Stimulated activated CD4-positive, alpha-beta T cell treated with anti-CD3 and anti-CD28 coated beads, Interleukin-2, amount 100 ng/mL, for 48 hours (primary cell): ENCODE measurements around the gene ANK2.

Experiments used
- DNase-seq, 2 donors: peaks; one replicate each; pipeline ENCODE4 v3.0.0-alpha.2; 2020

The ANK2 gene

GRCh38 chr4:113101669-113102068 is 52.2 kb downstream of the ANK2 start:
- DNase-seq: no peak

DNA sequence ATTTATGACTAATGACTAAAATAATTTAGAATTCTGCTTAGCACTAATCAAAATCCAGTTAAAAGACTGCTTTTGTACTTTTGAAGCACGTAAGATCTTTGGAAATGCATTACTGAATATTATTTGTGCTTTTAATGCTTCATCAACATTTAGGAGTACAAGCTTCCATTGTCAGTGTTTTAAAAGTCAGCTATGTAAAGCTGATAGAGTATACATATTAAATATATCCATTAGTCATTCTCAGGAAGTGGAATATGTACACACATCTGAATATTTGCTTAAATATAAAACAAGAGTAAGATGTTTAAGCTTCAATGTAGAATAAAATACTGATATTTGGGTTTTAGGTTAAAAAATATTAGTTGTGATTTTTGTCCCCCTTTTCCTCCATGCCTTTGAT is 54.1 kb downstream of the ANK2 start:
- no peak for DNase-seq

- no peak for DNase-seq
Measured at GRCh38 chr4:113106108-113106507, 56.7 kb downstream of the ANK2 start.

- DNase-seq: no peak
Measured at GRCh38 chr4:113109106-113109718, 59.8 kb downstream of the ANK2 start.

DNA sequence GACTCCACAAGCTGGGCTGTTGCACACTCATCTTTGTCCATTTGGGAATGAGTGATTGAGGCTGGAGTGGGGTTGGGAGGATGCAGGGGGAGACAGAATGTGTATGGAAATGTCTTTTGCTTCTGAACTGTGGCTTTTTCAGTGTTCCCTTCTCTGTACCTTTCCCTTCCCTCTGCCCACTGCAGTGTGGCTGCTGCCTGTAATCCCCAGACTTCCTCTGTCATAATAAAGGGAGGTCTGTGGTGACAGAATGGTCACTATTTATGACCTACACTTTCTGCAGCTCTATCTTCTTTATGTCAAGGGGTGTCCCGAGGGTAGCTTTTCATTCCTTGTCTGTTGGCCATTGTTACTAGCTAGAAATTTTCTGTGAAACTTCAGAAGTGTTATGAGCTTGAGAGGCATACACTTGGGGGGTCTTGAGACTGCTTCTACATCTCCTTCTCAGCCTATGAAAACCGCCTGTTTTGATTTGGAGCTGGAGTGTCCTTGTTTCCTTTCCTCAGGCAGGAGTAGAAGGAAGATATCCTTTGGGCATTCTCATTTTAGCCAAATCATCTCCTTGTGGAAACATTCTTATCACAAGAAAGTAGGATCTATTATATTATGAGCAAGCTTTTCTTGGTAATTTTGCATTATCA is 63.0 kb downstream of the ANK2 start:
- no peak for DNase-seq

DNA sequence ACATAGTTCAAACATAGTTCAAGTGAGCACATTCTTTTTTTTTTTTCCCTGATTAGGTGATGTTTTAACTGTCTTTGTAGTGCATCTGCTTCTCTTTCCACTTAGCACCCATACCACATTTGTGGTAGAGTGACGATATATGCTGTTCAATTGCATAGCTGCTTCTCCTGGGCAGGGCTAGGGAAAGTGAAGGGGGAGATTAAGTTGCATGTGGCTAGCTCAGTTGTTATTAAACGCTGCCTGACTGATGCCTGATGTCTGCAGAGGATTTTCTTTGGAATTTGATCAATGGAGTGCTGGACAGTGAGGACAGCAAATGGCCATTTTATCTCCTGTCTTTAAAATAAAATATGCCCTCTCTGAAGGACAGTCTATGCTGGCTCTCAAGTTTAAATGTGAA is 63.7 kb downstream of the ANK2 start:
- DNase-seq: no peak

GRCh38 chr4:113114884-113115283 is 65.4 kb downstream of the ANK2 start:
- no peak for DNase-seq

DNA sequence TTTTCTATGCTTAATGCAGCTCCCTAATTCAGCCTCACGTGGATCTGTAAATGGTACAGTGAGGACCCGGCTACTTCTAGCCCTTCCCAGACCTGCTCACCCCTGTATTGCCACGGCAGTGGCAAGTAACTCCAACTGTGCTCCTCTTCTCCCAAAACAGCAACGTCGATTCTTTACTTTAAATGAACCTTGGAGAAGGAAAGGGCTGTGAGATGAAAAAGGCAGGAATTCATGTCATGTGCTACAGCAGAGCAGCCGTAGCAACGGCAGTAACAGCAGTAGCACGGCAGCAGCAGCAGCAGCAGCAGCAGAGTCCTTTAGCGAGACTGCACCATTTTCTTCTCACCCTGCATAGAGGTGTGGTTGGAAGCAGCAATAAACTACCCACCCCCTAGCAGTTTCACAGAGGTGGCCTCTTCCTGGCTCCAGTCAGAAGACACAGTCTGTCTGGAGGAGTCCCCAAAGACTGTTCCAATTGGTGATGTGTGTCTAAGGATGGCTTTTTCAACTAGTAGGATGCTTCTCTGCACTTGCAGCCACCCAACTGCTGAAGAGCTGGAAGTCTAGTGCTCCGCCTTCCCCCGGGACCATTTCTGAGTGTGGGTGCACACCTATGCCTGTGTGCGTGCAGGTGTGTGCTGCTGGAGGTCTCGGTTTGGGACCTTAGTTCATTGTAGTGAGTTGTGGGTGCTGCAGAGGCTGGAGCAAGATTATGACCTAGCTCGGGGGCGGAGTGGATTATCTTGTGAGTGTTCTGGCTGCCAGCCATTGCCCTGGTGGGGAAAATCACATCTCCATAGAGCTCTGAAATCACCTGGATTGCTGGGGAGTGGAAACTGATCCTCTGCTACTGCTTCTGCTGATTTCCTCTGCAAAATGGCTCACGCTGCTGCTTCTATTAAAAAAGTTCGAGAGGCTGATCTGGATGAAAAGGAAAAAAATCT is 67.2 kb downstream of the ANK2 start:
- DNase-seq: no peak

DNA sequence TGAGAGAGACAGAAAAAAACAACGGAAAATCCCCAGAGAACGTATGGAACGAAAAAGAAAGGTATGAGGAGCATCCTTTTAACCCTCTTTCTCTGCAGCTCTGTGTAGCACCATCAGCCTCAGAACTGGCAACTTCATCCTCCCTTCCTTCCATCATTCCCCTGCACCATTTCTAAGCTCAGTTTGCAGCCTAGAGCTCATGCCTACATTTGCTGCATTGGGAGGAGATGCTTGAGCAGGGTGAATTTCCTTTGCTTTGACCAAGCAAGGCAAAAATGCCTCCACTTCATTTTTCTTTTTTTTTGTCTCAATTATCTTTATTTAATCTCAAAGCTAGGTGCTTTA is 67.9 kb downstream of the ANK2 start:
- no peak for DNase-seq

GRCh38 chr4:113122066-113122465 is 72.6 kb downstream of the ANK2 start:
- DNase-seq: no peak

DNA sequence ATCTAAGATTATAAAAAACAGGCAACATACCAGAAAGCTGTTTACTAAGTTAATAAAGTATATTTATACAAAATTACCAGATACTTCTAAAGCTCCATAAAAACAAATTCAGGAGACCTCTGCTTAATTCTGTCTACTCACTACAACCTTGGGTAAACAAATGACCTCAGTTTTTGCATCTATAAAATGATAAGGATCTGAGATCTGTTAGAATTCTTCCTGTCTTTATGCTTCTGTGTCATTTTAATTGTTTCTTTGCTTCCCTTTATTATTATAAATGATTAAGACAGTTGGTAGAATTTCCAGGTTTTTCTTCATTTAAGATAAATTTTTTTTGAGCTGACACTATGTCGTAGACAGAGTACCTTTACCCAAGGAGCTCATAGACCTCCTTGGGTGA is 76.0 kb downstream of the ANK2 start:
- DNase-seq: no peak

DNA sequence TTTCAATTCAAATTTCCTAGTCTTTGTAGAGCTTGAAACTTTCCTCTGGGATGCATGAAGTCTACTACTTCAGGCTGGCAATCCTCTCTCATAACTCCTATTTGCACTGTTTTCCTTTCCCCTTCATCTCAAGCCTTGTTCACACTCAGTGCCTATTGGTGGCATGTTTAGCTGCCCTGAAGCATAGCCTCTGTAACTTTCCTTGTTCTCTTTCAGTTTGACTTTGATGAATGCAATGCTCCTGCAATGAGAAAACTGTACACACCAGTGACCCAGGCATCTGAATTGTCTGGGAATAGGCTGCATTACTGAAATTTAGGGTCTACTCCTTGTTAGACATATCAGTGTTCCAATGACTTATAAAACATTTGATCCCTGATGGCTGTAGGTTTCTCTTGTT is 81.7 kb downstream of the ANK2 start:
- no peak for DNase-seq

- DNase-seq: no peak
Measured at GRCh38 chr4:113131621-113132020, 82.2 kb downstream of the ANK2 start.

DNA sequence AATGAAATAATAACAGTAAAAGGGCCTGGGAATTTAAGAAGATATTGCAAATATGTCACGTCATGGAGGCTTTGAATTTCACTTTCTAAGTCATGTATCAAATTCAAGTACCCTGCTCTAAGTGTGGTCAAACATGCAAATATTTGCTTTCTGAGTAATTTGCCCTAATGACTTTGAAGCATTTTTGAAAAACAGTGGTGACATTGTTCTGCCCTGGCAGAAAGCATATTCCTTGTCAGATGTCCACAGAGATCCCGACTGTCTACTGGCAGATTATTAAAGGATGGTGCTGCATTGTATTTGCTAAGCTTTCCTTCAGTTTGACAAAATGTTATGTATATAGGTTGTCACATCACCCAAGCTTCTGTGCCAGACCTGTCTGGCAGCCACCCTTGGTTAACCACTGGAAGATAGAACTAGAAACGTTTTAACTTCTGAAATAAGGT is 92.5 kb downstream of the ANK2 start:
- no peak for DNase-seq

- DNase-seq: no peak
Measured at GRCh38 chr4:113142351-113142750, 92.9 kb downstream of the ANK2 start.

- no peak for DNase-seq
Measured at GRCh38 chr4:113144091-113144490, 94.6 kb downstream of the ANK2 start.

GRCh38 chr4:113145147-113145518 is 95.7 kb downstream of the ANK2 start:
- no peak for DNase-seq

GRCh38 chr4:113145519-113146291 is 96.3 kb downstream of the ANK2 start:
- no peak for DNase-seq

DNA sequence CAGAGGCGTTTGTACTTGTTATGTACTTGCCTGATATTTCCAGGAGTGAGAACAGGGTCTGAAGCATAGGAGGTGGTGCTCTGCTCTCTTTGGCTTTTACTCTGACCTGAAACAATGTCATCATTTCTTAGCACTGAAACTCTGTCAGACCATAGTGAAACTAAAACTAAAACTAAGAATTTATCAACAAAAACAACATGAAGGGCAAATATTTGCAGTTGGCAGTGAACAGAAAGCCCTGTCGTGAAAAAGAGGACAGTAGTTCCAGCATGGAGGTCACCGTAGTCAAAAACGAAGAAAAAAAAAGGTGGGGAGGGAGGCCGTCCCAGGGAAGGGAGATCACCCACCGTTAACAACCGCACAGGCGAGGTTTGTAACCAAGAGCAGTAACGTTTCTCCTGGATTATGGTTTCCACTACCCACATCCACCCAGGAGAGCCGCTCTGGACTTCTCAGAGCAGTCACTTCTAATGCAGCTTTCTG is 97.5 kb downstream of the ANK2 start:
- DNase-seq: no peak

DNA sequence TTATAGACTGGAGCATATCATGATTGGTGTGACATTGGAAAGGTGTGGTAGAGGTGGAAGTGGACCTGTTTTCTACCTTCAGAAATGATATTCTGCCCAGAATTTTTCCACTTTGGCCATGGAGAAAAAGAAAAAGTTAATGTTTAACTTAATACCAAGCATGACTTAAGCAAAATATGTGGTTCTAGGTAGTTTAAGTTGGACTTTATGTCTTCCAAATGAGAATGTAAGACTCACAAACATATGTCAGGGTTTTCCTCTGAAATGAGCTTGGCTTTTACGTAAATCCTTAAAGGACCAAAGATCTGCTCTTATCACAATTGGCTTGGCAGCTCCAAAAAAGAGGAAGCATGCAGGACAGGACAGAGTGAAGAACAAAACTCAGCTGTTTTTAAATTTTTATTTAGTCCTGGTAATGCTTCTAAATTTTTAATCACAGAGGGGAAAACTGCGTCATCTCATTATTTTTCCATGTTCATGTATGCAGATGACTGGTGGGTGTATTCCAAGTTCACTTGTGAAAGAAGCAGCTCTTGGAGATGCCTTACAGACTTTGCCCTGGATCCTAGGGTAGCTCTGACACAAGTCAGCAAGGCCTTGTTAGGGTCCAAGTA is 98.2 kb downstream of the ANK2 start:
- no peak for DNase-seq

DNA sequence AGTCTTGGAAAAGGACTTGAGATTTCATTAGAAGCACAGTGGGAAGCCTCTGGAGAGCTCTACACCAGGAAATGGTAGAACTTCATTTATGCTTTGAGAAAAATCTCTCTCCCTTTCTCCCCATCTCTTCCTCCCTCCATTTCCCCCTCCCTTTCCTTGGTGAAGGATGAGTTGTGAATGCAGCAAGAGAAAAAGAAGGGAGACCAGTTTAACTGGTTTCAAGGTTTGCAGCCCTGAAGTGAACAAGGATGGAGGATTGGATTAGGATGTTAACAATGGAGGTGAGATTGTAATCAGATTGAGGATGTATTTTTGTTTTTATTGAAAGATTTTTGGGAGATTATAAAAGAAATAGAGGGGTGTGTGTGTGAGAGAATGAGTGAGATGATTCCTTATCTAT is 99.5 kb downstream of the ANK2 start:
- DNase-seq: no peak

GRCh38 chr4:113153529-113154101 is 104.2 kb downstream of the ANK2 start:
- DNase-seq: no peak
